A549 (cell line): Measurements from ENCODE around the gene SPAG6. TPM values are rescaled to one million over a fixed set of nuclear protein-coding genes. Genes with fewer than 3 reads are reported as not detected.

Source experiments
- ATAC-seq, 2 experiments: fragments of 200-7000 bp in 1 of 2; fragments of >200 bp in 1 of 2; cut with Nextera tagmentation in 1 of 2; cut with Tn5 transposase in 1 of 2; 3 replicates each; pipeline versions ENCODE4 v1.8.0 to v1.9.1; 2018 to 2020; ENCODE audit warnings: mild to moderate bottlenecking in 1 of 2, moderate library complexity in 1 of 2
- CTCF ChIA-PET: fragments of 300-600 bp; sonication (Branson Sonifier 250); formaldehyde crosslinking; extraction: SDS; loops from one replicate; lab custom pipeline; 2021; ENCODE audit warnings: antibody characterized with exemption, inconsistent platforms; lab: Yijun Ruan, JAX
- POLR2A ChIA-PET: fragments of 350-600 bp; formaldehyde crosslinking; extraction: SDS; loops from one replicate; lab custom pipeline; 2021; ENCODE audit warnings: antibody characterized with exemption, inconsistent platforms; lab: Yijun Ruan, JAX
- DNase-seq, 2 experiments: peaks; one replicate each; pipeline versions ENCODE4 v3.0.0 to v3.0.0-alpha.2; 2011 to 2016; ENCODE audit warnings: low read depth in 1 of 2, low spot score in 1 of 2
- FAIRE-seq: peaks from 2 replicates; lab custom pipeline; 2011; peaks lifted over from hg19 to GRCh38; lab: Jason Lieb, UNC
- H3K27ac ChIP-seq, 2 experiments: fragments of >200 bp; sonication (Bioruptor Twin); formaldehyde crosslinking; 3 replicates each; pipeline ENCODE4 v1.5.1; 2016 to 2017
- H3K4me1 ChIP-seq: fragments of >200 bp; sonication (Bioruptor Twin); formaldehyde crosslinking; 3 replicates; pipeline ENCODE4 v1.6.1; 2016
- H3K4me2 ChIP-seq: fragments of >200 bp; sonication (Bioruptor Twin); formaldehyde crosslinking; 3 replicates; pipeline ENCODE4 v1.6.1; 2016
- H3K4me3 ChIP-seq: fragments of >200 bp; sonication (Bioruptor Twin); formaldehyde crosslinking; 3 replicates; pipeline ENCODE4 v1.5.1; 2016
- H3K9me3 ChIP-seq: fragments of >200 bp; sonication (Bioruptor Twin); formaldehyde crosslinking; 3 replicates; pipeline ENCODE4 v1.6.1; 2016
- CEBPB ChIP-seq, 2 experiments: fragments of >200 bp in 1 of 2; sonication (Bioruptor Twin) in 1 of 2; formaldehyde crosslinking in 1 of 2; IDR thresholded peaks; 2 replicates each; pipeline ENCODE4 v1.6.1; 2012 to 2016
- EHF ChIP-seq: fragments of 250-450 bp; sonication (Bioruptor Pico); IDR thresholded peaks from 2 replicates; pipeline ENCODE4 v1.5.0; 2020; ENCODE audit warnings: mild to moderate bottlenecking
- EP300 ChIP-seq, 2 experiments: fragments of >200 bp; sonication (Bioruptor Twin); formaldehyde crosslinking; IDR thresholded peaks; 2 replicates in 1 of 2; 3 replicates in 1 of 2; pipeline ENCODE4 v1.6.1; 2016 to 2017
- ESRRA ChIP-seq: fragments of 150-350 bp; IDR thresholded peaks from 2 replicates; pipeline ENCODE4 v1.6.1; 2014; ENCODE audit warnings: mild to moderate bottlenecking, low read length, borderline replicate concordance
- FOSB ChIP-seq: fragments of 250-450 bp; sonication (Bioruptor Pico); IDR thresholded peaks from 2 replicates; pipeline ENCODE4 v1.5.0; 2020; ENCODE audit warnings: mild to moderate bottlenecking, moderate library complexity
- FOXS1 ChIP-seq: fragments of 250-450 bp; sonication (Bioruptor Pico); IDR thresholded peaks from 2 replicates; pipeline ENCODE4 v1.5.0; 2020; ENCODE audit warnings: mild to moderate bottlenecking, moderate library complexity
- GATA3 ChIP-seq: IDR thresholded peaks from 2 replicates; pipeline ENCODE4 v1.6.1; 2012; ENCODE audit warnings: borderline replicate concordance
- HOXA7 ChIP-seq: fragments of 250-450 bp; sonication (Bioruptor Pico); IDR thresholded peaks from 2 replicates; pipeline ENCODE4 v1.5.0; 2020; ENCODE audit warnings: mild to moderate bottlenecking, moderate library complexity
- HOXB13 ChIP-seq: fragments of 250-450 bp; sonication (Bioruptor Pico); IDR thresholded peaks from 2 replicates; pipeline ENCODE4 v1.5.0; 2020; ENCODE audit warnings: low read depth, mild to moderate bottlenecking, moderate library complexity
- KDM1A ChIP-seq: fragments of 200-600 bp; sonication (generic); IDR thresholded peaks from 2 replicates; pipeline ENCODE4 v1.6.1; 2016; ENCODE audit warnings: low read depth, mild to moderate bottlenecking
- KDM5A ChIP-seq: fragments of 200-600 bp; sonication (generic); IDR thresholded peaks from 2 replicates; pipeline ENCODE4 v1.6.1; 2016; ENCODE audit warnings: antibody characterized with exemption, mild to moderate bottlenecking
- MYC ChIP-seq: IDR thresholded peaks from 2 replicates; pipeline ENCODE4 v1.6.1; 2012; ENCODE audit warnings: mild to moderate bottlenecking, inconsistent platforms, low read length, improper control_type of control experiment, borderline replicate concordance
- NR3C1 ChIP-seq: fragments of >200 bp; sonication (Bioruptor Twin); formaldehyde crosslinking; IDR thresholded peaks from 3 replicates; pipeline ENCODE4 v1.6.1; 2017
- PHF8 ChIP-seq: fragments of 200-600 bp; sonication (generic); IDR thresholded peaks from 2 replicates; pipeline ENCODE4 v1.6.1; 2016; ENCODE audit warnings: low read depth, mild to moderate bottlenecking, antibody characterized with exemption, moderate library complexity, borderline replicate concordance
- RFX5 ChIP-seq: fragments of 450-650 bp; IDR thresholded peaks from 2 replicates; pipeline ENCODE4 v1.7.1; 2014; ENCODE audit warnings: antibody characterized with exemption, mild to moderate bottlenecking, moderate library complexity
- ZC3H11A ChIP-seq: fragments of 450-650 bp; IDR thresholded peaks from 2 replicates; pipeline ENCODE4 v1.6.1; 2014; ENCODE audit warnings: antibody characterized with exemption, mild to moderate bottlenecking
- WGBS: methylation state at CpG from one replicate; pipeline ENCODE4 v1.1.6; 2017; ENCODE audit errors: missing lambda C conversion rate; 5-methylcytosine and 5-hydroxymethylcytosine counted together
- polyA plus RNA-seq, 4 experiments: library from polyadenylated mRNA; depleted of rRNA in 3 of 4; stranded (reverse); fragments of >200 nt; fragmentation: RNase III in 1 of 4; extraction: RNeasy Plus Mini Kit Qiagen cat#74134 plus additional on column Dnase treatment in 1 of 4; gene quantifications; 2 replicates in 3 of 4; 3 replicates in 1 of 4; pipeline ENCODE4 v1.2.3, GENCODE V29; 2011 to 2017
- TF ChIP-seq, protein P1 (sequence below): fragments of 450-650 bp; IDR thresholded peaks from 2 replicates; pipeline ENCODE4 v1.6.1; 2014; ENCODE audit warnings: antibody characterized with exemption
- TF ChIP-seq, protein P2 (sequence below): fragments of 200-600 bp; sonication (generic); IDR thresholded peaks from 2 replicates; pipeline ENCODE4 v1.6.1; 2016; ENCODE audit warnings: antibody characterized with exemption, mild to moderate bottlenecking, moderate library complexity
- TF ChIP-seq, protein P3 (sequence below): IDR thresholded peaks from 2 replicates; pipeline ENCODE4 v1.6.1; 2012
- TF ChIP-seq, protein P4 (sequence below): fragments of 250-450 bp; sonication (Bioruptor Pico); IDR thresholded peaks from 2 replicates; pipeline ENCODE4 v1.5.0; 2020; ENCODE audit warnings: low read depth, mild to moderate bottlenecking, moderate library complexity
- TF ChIP-seq, protein P5 (sequence below): IDR thresholded peaks from 2 replicates; pipeline ENCODE4 v1.6.1; 2012; ENCODE audit warnings: low read depth, borderline replicate concordance
- TF ChIP-seq, protein P6 (sequence below): fragments of >200 bp; sonication (Bioruptor Twin); formaldehyde crosslinking; IDR thresholded peaks from 3 replicates; pipeline ENCODE4 v1.5.1; 2016
- TF ChIP-seq, protein P7 (sequence below): fragments of >200 bp; sonication (Bioruptor Twin); formaldehyde crosslinking; IDR thresholded peaks from 2 replicates; pipeline ENCODE4 v1.6.1; 2016

SPAG6 gene
- polyA plus RNA-seq, 2 of the 4 experiments (the other 2 are of a cell fraction): 0.04 TPM; not detected in 1

DNA sequence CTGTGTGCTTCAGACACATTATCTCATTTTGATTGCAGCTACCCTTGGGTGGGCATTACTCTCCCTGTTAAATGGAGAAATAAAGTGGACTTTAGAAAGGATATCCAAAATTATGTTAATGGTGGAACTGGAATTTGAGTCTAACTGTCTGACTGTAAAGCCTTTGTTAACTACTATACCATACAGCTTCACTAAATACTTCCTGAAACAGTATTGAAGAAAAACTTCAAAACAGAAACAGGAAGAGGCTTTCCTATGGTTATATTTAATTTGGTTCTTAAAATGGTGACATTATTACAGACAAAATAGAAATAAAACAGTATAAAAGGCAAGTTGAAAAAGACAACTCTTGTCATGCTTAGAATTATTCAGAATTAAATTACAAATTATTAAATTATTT, 25.0 kb downstream of the SPAG6 start:
- Histone ChIP-seq H3K4me3 (no peak overlapping the region), H3K4me2 (no peak overlapping the region), H3K9me3 (no peaks in the 10 kb centered on the region), H3K27ac (no peak overlapping the region), H3K4me1 (no peaks in the 10 kb centered on the region)
- FAIRE-seq: peak; percentile 68
- POLR2A ChIA-PET: no interaction called here
- no peak for ATAC-seq
- CTCF ChIA-PET: interaction anchor here (1.1 to 1.4 kb wide), 2 partner anchors 8 to 618 kb away, joined by 3 to 4 read pairs; no protein-coding TSS in a partner anchor
- TF ChIP-seq EHF (CRISPR knock-in tag) (no peak), RFX5 (no peak), ZC3H11A (no peak), FOSB (CRISPR knock-in tag) (no peak), KDM1A (no peak), KDM5A (no peak), GATA3 (no peak), HOXB13 (CRISPR knock-in tag) (no peak), MYC (no peak), NR3C1 (no peak)
- TF ChIP-seq, protein P1, sequence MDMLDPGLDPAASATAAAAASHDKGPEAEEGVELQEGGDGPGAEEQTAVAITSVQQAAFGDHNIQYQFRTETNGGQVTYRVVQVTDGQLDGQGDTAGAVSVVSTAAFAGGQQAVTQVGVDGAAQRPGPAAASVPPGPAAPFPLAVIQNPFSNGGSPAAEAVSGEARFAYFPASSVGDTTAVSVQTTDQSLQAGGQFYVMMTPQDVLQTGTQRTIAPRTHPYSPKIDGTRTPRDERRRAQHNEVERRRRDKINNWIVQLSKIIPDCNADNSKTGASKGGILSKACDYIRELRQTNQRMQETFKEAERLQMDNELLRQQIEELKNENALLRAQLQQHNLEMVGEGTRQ: no peak
- TF ChIP-seq, protein P2, sequence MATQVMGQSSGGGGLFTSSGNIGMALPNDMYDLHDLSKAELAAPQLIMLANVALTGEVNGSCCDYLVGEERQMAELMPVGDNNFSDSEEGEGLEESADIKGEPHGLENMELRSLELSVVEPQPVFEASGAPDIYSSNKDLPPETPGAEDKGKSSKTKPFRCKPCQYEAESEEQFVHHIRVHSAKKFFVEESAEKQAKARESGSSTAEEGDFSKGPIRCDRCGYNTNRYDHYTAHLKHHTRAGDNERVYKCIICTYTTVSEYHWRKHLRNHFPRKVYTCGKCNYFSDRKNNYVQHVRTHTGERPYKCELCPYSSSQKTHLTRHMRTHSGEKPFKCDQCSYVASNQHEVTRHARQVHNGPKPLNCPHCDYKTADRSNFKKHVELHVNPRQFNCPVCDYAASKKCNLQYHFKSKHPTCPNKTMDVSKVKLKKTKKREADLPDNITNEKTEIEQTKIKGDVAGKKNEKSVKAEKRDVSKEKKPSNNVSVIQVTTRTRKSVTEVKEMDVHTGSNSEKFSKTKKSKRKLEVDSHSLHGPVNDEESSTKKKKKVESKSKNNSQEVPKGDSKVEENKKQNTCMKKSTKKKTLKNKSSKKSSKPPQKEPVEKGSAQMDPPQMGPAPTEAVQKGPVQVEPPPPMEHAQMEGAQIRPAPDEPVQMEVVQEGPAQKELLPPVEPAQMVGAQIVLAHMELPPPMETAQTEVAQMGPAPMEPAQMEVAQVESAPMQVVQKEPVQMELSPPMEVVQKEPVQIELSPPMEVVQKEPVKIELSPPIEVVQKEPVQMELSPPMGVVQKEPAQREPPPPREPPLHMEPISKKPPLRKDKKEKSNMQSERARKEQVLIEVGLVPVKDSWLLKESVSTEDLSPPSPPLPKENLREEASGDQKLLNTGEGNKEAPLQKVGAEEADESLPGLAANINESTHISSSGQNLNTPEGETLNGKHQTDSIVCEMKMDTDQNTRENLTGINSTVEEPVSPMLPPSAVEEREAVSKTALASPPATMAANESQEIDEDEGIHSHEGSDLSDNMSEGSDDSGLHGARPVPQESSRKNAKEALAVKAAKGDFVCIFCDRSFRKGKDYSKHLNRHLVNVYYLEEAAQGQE: no peak
- TF ChIP-seq, protein P3, sequence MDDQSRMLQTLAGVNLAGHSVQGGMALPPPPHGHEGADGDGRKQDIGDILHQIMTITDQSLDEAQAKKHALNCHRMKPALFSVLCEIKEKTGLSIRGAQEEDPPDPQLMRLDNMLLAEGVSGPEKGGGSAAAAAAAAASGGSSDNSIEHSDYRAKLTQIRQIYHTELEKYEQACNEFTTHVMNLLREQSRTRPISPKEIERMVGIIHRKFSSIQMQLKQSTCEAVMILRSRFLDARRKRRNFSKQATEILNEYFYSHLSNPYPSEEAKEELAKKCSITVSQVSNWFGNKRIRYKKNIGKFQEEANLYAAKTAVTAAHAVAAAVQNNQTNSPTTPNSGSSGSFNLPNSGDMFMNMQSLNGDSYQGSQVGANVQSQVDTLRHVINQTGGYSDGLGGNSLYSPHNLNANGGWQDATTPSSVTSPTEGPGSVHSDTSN: no peak
- TF ChIP-seq, protein P4, sequence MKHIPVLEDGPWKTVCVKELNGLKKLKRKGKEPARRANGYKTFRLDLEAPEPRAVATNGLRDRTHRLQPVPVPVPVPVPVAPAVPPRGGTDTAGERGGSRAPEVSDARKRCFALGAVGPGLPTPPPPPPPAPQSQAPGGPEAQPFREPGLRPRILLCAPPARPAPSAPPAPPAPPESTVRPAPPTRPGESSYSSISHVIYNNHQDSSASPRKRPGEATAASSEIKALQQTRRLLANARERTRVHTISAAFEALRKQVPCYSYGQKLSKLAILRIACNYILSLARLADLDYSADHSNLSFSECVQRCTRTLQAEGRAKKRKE (CRISPR knock-in tag): no peak
- TF ChIP-seq, protein P5, sequence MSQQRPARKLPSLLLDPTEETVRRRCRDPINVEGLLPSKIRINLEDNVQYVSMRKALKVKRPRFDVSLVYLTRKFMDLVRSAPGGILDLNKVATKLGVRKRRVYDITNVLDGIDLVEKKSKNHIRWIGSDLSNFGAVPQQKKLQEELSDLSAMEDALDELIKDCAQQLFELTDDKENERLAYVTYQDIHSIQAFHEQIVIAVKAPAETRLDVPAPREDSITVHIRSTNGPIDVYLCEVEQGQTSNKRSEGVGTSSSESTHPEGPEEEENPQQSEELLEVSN: no peak
- DNase-seq: no peak

DNA sequence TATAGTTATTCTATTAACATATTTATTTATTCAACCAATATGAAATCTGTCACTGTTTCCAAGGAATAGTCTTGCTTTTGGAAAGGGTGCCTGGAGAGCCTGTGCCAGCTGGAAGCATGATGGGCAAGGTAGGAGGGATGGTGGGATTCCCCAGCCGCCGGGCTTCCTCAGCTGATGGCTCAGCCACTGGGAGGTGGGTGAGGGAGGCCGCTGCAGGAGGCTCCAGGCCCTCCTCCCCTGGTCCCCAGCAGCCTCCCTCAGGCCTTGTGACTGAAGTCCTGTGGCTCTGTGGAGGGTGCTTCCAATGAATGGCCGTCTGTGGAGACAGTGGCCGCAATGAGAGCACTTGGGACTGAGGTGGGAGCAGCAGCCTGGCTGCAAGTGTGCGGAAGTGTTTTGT, 27.0 kb downstream of the SPAG6 start:
- ATAC-seq (no peak), DNase-seq (no peak), FAIRE-seq (no peak)
- Histone ChIP-seq H3K4me3 (no peak overlapping the region), H3K9me3 (no peaks in the 10 kb centered on the region), H3K4me2 (no peak overlapping the region), H3K4me1 (no peaks in the 10 kb centered on the region), H3K27ac (no peak overlapping the region)
- 82% methylated on average over 6 of the region's 6 CpGs for WGBS
- ChIA-PET CTCF (no interaction called here), POLR2A (no interaction called here)
- TF ChIP-seq MYC (no peak), PHF8 (no peak), FOXS1 (CRISPR knock-in tag) (no peak), KDM1A (no peak), HOXA7 (CRISPR knock-in tag) (no peak), RFX5 (no peak), CEBPB (IDR thresholded peaks at IDR 0.05) (no peak), EP300 (IDR thresholded peaks at IDR 0.05) (no peak), ESRRA (no peak)
- TF ChIP-seq, protein P1: no peak
- TF ChIP-seq, protein P6, sequence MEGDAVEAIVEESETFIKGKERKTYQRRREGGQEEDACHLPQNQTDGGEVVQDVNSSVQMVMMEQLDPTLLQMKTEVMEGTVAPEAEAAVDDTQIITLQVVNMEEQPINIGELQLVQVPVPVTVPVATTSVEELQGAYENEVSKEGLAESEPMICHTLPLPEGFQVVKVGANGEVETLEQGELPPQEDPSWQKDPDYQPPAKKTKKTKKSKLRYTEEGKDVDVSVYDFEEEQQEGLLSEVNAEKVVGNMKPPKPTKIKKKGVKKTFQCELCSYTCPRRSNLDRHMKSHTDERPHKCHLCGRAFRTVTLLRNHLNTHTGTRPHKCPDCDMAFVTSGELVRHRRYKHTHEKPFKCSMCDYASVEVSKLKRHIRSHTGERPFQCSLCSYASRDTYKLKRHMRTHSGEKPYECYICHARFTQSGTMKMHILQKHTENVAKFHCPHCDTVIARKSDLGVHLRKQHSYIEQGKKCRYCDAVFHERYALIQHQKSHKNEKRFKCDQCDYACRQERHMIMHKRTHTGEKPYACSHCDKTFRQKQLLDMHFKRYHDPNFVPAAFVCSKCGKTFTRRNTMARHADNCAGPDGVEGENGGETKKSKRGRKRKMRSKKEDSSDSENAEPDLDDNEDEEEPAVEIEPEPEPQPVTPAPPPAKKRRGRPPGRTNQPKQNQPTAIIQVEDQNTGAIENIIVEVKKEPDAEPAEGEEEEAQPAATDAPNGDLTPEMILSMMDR: no peak
- TF ChIP-seq, protein P7, sequence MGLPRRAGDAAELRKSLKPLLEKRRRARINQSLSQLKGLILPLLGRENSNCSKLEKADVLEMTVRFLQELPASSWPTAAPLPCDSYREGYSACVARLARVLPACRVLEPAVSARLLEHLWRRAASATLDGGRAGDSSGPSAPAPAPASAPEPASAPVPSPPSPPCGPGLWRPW: no peak
- TF ChIP-seq, protein P2: no peak
